Esophagus squamous epithelium (tissue), 4 donors: ENCODE measurements around the gene GMEB2.

ENCODE experiments used
- POLR2A ChIP-seq, 4 donors: fragments of 450-650 bp; IDR thresholded peaks; one replicate each; pipeline ENCODE4 v1.6.1; 2017; ENCODE audit warnings: antibody characterized with exemption in 4 of 4, mild to moderate bottlenecking in 4 of 4, moderate library complexity in 3 of 4
- TF ChIP-seq, protein P1 (sequence below), 6 experiments: fragments of 450-650 bp in 4 of 6; fragments of 200-600 bp in 2 of 6; sonication (generic) in 2 of 6; IDR thresholded peaks; one replicate each; pipeline ENCODE4 v1.5.1; 2016 to 2019; ENCODE audit warnings: antibody characterized with exemption in 6 of 6, mild to moderate bottlenecking in 4 of 6, moderate library complexity in 4 of 6

DNA sequence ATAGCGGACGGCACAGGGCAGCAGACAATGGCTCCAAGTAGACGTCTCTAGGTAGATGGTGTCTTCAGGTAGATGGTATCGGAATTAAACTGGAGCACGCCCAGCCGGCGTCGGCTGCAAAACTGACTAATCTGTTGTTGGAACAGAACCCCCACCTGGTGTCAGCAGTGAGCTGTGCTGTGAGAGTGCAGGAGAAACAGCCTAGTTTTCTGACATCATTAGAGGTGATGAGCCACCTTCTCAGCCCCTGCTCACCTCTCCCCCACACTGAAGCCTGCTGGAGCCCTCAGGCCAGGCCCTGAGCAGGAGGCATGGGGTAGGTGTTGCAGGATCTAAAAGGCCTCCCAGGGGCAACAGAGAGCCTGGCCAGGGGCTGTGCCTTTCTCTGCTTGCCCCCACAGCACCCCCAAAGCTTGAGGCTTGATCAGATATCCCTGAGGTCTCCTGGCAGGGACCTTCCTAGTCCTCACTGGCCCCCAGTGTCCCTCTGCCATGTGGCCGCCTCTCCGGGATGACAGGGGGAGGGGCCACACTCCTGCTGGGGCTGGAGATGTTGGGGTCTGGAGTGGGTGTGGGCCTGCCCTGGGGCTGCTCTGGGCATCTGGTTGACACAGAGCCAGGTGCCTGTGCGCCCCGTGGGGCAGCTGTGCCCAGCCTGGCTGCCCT, 46.0 kb downstream of the GMEB2 start:
- TF ChIP-seq, protein P1, sequence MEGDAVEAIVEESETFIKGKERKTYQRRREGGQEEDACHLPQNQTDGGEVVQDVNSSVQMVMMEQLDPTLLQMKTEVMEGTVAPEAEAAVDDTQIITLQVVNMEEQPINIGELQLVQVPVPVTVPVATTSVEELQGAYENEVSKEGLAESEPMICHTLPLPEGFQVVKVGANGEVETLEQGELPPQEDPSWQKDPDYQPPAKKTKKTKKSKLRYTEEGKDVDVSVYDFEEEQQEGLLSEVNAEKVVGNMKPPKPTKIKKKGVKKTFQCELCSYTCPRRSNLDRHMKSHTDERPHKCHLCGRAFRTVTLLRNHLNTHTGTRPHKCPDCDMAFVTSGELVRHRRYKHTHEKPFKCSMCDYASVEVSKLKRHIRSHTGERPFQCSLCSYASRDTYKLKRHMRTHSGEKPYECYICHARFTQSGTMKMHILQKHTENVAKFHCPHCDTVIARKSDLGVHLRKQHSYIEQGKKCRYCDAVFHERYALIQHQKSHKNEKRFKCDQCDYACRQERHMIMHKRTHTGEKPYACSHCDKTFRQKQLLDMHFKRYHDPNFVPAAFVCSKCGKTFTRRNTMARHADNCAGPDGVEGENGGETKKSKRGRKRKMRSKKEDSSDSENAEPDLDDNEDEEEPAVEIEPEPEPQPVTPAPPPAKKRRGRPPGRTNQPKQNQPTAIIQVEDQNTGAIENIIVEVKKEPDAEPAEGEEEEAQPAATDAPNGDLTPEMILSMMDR (IDR thresholded peaks at IDR 0.05), result peak in 4 of 6 experiments; percentile 18 to 59 (median 34)
- no peak for TF ChIP-seq POLR2A (IDR thresholded peaks at IDR 0.05)
